22Rv1 (cell line): ENCODE data around the gene CD164L2.

Experiments used
- ZFX ChIP-seq: fragments of 450-650 bp; IDR thresholded peaks from 2 replicates; pipeline ENCODE4 v1.6.1; 2017; ENCODE audit warnings: antibody characterized with exemption, borderline replicate concordance
- TF ChIP-seq, protein P1 (sequence below): fragments of 450-650 bp; IDR thresholded peaks from 2 replicates; pipeline ENCODE4 v1.5.1; 2017; ENCODE audit warnings: mild to moderate bottlenecking

DNA sequence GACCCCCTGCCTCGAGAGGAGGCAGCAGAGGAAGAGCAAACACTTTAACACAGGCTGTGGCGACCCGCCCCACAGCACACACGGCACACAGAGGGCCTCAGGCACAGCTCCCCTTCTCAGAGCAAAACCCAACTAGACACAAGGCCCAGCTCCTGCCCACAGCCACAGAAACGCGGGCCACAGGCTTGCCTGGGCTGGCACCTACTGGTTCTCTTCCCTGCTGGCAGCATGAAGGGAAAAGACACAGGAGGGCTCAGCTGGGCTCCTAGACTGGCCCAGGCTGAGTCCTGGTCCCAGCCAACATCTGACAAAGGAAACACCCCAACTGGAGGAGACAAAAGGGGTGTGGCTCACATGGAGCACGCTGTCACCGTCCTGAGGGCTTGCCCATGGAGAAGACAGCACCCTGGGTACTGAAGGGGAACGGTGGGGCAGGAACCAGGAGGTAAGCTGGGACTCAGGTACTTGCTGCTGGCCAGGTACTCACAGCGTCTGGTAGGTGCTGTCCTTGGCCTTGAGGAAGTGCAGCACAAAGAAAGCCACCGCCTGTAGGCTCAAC, 3.5 kb downstream of the CD164L2 start:
- TF ChIP-seq, protein P1, sequence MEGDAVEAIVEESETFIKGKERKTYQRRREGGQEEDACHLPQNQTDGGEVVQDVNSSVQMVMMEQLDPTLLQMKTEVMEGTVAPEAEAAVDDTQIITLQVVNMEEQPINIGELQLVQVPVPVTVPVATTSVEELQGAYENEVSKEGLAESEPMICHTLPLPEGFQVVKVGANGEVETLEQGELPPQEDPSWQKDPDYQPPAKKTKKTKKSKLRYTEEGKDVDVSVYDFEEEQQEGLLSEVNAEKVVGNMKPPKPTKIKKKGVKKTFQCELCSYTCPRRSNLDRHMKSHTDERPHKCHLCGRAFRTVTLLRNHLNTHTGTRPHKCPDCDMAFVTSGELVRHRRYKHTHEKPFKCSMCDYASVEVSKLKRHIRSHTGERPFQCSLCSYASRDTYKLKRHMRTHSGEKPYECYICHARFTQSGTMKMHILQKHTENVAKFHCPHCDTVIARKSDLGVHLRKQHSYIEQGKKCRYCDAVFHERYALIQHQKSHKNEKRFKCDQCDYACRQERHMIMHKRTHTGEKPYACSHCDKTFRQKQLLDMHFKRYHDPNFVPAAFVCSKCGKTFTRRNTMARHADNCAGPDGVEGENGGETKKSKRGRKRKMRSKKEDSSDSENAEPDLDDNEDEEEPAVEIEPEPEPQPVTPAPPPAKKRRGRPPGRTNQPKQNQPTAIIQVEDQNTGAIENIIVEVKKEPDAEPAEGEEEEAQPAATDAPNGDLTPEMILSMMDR: no peak
- TF ChIP-seq ZFX: no peak
